Activated CD4-positive, alpha-beta T cell treated with anti-CD3 and anti-CD28 coated beads, Interleukin-2, amount 50 U/mL, for 16 hours (primary cell): ENCODE data around the gene PLCB4.

Experiments
- DNase-seq: peaks from one replicate; pipeline ENCODE4 v3.0.0-alpha.2; 2020

The PLCB4 gene

DNA sequence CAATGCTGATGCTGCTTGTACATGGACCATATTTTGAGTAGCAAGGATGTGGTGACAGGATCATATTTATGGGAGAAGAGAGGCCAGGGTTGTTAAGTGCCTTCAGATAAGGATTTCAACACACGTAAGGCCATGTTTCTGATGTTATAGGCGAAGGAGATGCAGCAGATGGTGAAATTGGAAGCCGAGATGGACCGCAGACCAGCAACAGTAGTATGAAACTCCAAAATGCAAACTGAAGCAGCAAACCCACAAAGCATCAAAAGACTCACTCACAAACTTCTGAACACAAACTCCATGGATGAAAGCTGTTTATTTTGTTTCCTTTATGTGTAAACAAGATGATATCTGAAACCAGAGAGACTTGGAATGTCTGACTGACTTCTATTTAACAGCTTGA, 409.9 kb downstream of the PLCB4 start:
- DNase-seq = no peak

DNA sequence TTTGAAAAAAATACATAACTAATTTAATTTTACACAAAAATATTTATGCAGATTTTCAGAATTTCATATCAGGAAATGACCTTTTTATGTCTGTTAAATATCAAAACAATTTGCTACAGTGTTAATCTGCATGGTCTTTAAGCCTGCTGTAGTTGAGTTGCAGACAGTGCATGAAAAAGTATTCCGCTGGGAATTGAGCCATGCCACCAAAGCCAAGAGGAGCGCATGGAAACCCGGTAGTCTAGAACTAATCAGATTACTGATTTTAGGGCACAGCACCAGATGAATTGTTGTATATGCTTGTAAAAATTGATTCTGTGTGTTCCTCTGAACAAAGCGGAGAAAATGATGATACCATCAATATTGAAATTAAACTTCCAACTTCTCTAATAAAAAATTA, 411.2 kb downstream of the PLCB4 start:
- DNase-seq = no peak

DNA sequence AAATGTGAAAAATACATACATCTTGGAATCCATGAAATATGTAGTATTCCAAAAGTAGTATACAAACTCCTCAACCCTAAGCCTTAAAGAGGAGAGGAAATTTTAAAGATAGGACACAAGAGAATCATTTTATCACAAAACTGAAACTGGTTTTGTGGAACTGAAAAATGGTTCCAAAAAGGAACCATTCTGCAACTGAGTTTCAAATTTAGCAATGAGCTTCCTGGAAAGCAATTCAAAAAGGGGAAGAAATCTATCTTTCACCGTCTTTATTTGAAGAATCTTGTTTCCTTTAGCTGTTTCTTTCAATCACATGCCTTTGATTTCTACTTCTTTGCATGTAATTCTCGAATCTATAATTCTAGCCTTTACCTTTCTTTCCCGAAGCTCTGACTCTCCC, 413.3 kb downstream of the PLCB4 start:
- DNase-seq = no peak

DNA sequence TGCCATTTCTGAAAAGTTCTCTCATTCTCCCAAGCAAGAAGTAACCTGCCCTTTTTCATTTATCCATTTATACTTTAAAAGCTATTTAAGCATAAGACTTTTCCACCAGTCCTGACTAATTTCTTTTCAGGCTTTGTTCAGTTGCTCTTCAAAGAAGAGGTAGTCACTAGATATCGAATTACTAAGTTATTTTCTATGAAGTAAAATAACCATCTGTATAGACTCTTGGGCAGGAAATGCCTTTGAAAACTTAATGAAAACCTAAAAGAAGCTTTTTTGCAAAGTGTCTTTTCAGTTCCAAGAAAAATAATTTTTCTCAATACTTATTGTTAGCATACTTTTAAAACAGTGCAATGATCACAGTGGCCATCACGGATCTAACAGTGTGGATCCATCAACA, 414.2 kb downstream of the PLCB4 start:
- DNase-seq = no peak

DNA sequence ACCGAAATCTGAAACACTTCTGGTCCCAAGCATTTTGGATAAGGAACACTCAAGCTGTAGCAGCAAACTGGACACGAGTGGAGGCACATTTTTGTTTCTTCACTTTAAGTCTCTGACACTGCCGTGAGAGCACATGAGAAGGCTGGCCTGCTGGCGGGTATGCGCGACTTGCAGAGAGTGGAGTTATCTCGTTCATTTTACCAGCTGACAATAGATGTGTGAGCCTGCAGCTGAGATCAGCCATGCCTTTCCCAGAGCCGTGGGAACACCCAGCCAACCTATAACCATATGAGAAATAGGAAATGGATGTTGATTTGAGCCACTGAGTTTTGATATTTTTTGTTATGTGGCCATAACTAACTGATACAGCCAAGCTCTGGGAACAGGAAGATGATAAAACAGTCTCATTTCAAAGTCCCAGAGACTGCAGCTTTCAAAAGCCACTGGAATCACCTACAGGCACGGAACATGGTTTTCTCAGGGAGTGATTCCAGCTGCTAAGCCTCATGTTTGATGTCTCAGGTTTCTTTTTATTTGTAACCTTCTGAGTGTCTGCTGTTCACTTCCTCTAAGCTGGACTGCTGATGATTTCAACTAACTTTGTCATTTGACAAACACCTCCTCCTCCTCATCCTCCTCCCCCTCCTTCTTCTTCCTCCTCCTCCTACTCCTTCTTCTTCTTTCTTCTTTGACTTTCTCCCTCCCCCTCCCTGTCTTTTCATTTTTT, 416.9 kb downstream of the PLCB4 start:
- DNase-seq = no peak

DNA sequence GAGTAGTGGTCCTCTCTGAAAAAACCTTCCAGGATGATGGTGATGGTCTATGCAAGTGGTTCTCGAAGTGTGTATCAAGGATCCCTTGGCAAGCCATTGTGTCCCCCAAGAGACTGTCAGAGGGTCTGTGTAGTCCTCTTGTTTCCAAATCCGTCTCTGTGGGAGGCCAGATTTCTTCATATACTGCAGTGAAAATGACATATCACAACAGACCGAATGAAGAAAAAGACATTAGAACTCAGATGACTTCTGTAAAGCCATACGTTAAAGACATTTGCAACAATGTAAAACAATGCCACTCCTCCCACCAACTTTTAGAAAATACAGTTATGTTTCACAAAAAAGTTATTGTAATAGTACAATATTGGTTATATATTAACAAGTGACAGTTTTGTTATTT, 418.3 kb downstream of the PLCB4 start:
- no peak for DNase-seq

DNA sequence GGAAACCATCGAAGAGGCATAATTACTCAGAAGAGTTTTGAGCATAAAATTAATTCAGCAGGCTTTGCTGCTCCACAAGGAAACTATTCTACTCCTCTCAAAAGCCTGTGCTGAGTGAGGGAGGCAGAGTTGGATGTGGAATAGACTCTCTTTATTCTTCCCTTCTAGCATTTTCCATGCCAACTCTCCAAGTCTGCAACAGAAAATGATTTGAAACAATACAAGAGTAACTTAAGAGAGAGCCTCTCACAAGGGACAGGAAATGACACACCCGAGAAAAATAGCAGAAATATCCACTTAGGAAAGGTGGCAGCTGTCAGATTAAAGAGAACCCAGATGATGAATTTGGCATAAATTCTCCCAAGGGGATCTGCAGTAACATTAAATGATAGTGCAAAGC, 419.2 kb downstream of the PLCB4 start:
- DNase-seq = no peak

DNA sequence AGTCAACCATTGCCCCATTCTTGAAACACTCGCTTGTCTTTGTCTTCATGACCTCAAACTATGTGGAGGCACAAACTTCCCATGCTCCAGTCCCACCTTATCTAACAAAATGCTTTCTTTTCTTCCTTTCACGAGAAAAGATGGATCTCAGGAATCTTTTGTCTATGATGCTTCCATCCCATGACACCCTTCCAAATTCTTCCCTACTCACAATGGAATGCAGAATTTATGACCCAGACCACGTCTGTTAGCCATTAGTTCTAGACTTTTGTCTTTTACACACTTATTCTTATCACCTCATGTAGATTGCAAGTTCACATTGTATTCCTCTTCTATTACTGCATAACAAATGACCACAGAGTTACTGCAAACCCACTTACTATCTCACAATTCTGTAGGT, 421.3 kb downstream of the PLCB4 start:
- no peak for DNase-seq

DNA sequence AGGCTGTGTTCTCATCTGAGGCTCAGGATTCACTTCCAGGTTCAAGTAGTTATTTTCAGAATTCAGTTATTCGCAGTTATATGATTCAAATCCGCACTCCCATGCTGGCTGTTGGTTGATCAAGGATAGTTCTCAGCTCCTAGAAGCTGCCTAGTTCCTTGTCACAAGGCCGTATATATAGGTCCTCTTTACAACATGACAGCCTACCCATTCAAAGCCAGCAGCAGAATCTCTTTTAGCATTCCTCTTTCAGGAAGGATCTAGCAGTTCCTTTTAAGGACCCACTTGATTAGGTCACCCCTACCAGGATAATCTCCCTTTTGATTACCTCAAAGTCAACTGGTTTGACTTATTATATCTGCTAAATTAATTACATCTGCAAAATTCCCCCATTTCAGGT, 421.7 kb downstream of the PLCB4 start:
- DNase-seq = no peak

DNA sequence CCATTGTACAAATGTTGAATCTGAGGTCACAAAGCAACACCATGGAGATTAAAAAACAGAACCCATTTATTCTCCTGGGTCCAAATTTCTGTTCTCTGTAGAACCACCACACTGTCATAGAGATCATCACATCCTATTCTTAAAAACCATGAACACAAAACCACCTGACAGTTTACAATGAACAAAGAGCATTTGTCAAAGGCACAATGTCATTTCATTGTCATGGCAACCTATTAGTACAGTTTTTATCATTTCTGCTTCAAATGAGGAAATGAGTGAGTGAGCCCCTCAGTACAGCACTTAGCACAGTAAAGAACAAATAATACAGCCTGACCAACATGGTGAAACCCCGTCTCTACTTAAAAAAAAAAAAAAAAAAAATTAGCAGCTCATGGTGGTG, 422.4 kb downstream of the PLCB4 start:
- no peak for DNase-seq

DNA sequence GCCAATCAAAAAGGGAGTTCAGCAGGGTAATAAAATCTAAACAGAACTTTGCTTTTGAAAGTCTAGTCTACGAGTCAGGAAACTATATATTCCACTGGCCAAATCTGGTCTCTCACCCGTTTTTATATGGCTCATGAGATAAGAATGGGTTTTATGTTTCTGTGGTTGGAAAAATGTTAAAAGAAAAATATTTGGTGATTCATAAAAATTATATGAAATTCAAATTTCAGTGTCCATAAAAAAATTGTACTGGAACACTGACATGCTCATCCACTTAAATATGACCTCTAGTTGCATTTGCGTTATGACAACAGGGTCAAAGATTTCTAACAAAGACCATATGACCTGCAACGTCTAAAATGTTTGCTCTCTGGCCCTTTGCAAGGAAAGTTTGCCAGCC, 423.2 kb downstream of the PLCB4 start:
- no peak for DNase-seq

DNA sequence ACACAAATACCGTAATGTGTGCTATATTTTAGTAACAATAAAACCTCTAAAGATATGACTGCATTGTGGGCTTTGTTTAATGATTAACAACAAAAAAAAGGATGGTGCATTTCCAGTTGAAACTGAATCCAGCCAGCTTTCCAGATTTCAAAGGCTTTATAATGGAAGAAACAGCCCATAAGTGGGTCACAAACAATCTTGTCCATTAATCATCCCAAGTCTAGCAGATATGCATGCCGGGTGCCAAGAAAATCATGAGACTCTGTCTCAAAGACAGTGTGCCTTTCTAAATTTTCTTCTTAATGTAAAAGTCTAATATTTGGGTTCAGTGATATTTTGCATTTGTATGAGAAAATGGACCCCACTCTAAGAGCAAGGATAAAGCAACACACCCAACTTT, 424.9 kb downstream of the PLCB4 start:
- no peak for DNase-seq

DNA sequence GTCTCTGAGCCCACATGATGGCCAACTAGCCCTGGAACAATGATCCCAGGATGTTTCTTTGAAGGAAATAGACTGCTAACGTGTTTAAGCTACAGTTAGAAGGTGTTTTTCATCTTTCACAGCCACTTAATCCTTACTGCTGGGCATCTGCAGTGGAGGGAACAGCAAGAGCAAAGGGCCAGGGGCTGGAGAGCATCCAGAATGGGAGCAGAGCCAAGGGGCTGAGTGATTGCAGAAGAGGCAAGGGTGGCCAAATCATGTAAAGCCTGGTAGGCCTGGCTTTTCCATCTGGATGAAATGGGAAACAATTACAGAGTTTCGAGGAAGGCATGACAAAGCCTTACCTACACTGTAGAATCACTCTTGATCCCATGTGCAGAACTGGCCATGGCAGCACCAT, 426.8 kb downstream of the PLCB4 start:
- DNase-seq = no peak

DNA sequence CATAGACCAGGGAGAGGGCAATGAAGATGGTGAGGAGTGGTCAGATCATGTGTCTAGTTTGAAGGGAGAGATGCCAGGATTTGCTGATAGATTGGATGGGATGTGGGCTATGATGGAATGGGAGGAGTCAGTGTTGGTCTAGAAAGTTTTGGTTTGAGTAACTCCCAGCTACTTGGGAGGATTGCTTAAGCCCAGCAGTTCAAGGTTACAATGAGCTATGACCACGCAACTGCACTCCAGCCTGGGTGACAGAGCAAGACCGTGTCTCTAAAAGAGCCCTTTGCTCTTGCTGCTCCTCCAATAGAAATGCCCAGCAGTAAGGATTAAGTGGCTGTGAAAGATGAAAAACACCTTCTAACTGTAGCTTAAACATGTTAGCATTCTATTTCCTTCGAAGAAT, 427.3 kb downstream of the PLCB4 start:
- DNase-seq = no peak

DNA sequence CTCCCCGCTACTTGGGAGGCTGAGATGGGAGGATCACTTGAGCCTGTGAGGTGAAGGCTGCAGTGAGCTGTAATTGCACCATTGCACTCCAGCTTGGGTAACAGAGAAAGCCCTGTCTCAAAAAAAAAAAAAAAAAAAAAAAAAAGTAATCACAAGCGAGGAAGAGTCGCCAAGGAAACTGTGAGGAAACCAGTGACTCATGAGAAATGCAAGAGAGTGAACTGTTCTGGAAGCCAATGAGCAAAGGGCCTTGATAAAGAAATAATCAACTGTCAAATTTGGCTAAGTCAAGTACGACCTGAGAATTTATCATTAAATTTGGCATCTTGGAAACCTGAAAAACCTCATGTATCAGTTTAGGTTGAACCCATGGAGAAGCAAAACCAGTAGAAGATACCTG, 429.4 kb downstream of the PLCB4 start:
- DNase-seq = no peak

DNA sequence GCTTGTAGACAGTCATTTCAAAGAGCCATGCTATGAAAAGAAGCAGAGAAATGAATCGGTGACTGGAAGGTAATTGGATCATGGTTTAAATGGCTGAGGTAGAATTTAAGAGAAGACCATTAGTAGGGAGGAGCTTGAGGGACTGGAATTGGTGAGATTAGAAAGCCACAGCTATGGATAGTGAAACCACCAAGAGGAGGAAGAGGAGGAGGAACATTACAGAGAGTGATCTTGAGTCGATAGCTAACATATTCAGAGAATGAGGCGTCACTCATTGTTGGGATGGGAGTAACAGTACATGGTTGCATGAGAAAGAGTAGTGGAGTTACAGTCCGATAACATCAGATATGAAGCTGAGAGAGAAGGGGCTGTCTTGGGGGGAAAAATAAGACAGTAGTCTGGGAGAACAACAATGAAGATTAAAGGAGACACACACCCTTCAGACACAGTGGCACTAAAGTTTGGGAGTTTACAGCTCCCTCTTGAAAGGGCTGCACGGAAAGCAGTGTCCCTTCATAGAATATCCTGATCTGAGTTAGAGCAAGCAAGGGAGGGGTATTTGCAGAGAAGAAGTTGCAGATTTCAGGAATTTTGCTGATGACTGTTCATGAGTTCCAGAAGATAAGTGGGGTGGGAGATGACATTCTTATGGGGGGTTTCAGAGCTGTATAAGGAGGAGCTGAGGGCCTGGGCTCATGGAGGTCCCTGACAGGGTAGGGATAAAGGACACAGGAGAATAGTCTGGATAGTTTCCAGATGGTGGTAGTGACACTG, 430.4 kb downstream of the PLCB4 start:
- DNase-seq = no peak

DNA sequence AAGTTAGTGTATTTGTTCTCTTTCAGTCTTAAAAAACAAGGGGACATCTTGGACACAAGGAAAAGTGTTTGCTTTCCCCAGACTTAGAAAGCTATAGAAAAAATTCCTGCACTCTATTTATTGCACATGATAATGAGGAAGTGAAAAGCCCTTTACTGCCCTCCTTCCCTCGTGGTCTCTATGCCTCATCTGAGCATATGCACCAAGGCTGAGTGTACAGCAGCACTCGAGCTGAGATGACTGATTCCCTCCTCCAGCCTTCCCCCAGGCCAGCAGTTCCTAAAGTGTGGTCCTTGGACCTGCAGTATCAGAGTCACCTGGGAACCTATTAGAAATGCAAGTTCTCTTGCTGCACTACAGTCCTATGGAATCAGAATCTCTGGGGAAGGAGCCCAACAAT, 431.2 kb downstream of the PLCB4 start:
- DNase-seq = no peak

DNA sequence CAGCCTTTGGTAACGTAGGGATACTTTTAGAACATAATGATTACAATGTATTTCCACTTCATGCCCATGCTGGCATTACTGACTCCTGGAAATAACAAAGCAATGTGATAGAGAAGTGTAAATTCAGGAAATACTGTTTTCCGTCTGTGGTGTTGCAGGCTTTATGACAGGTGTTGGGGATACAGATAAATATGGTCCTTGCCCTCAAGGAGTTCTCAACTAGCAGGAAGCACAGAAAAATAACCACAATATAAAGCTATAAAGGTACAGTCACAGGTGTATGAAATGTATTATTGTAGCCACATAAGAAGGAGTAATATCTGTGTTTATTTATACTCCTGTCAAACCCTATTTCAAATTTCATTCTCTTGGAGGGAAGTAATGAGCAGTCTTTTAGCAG, 432.6 kb downstream of the PLCB4 start:
- no peak for DNase-seq

DNA sequence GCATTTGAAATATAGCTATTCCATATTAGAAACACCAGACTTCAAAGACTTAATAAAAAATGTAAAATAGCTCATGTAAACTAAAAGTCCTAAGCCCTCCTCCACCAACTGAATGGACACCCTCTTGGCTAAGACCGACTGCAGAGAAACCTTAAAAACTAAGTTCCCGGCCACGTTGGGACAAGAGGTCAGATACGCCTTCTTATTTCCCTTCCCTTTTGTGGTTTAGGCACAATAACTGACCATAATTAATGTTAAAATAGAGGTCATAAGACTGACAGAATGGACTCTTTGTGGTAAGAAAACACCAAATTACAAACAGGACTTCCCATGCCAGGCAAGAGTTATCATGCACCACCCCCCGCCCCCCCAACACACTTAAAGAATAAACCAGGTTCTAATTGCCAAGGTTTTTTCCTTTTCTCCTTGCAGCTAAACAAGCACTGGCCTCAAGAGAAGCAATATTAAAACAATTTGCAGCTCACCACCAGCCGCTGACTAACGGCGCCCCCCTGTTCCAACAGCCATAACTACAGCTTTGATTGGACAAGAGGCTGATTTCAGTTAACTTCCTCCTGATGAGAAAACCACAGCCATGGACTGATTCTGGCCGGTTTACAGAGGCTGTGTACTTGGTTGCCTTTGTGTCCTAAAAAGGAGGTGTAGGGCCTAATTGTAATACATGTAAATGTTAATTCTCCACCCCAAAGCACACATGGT, 434.8 kb downstream of the PLCB4 start:
- DNase-seq = no peak

DNA sequence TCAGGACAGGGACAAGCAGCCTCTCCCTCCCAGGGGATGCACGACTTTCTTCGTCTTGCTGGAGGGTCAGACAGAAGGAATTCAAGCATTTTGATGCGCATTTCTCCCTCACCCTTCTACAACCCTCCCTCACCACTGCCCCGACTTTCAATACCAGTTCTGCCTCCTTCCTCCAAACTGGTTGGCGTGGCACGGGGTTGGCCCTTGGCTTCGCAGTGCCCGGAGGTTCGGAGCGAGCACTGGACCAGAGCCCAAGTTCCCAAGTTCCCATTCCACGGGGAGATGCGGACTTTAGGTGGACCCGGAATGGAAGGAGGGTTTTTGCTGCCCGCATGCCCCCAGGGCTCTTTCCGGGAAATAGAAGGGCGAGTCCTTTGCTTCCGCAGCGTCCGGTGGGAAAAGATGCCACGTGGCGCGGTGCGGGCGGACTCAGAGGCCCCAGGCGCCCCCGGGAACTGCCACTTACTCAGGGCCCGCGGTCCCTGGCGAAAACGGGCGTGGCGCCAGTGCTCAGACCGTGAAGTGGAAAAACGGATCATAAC, 437.5 kb downstream of the PLCB4 start:
- no peak for DNase-seq

DNA sequence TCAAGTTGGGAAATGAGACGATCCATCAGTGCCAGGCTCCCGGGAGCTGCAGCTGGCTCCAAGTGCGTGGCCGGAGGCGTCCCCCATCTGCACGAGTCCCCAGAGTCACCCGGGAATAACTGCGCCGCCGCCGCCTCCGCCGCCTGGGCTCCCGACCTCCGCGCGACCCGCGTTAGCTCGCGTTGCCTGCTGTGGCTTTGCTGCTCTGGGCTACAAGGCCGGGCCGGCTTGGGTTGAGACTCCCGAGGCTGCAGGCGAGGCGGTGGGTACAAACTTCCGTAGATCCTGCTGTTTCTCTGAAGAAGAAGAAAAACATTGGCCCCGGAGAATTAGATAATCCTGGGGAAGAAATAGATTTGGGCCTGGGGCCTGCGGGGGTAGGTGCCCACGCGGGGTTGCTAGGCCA, 438.1 kb downstream of the PLCB4 start:
- no peak for DNase-seq

DNA sequence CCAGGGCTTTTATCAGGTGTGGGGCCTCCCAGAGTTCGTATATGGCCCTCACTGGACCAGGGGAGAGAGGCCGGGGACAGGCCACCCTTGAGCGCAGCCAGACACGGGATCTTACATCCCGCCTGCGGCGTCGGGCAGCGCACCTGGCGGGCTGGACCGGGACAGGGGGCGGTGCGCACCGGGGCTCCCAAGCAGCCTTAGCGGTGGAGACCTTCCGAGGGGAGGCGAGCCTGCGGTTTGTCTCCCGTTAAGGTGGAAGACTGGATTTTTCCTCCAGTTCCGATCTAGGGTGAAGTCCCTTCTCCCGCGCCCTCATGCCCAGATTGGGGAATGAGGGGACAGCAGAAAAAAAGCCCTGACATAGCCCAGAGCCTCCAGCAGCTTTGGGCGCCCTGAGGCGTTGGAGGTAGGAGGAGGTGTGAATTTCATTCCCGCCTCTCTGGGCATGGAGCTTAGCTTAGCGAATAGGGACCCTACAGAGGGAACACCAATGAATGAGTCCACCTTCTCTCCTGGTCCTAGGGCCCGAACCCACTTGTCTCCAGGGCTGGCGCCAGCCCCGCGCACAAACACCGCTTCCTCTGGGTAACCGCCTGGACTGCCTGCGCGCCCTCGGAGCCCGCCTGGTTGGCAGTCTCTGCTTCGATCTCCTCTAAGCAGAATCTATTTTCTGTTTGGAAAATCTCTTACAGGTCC, 438.8 kb downstream of the PLCB4 start:
- DNase-seq = no peak

DNA sequence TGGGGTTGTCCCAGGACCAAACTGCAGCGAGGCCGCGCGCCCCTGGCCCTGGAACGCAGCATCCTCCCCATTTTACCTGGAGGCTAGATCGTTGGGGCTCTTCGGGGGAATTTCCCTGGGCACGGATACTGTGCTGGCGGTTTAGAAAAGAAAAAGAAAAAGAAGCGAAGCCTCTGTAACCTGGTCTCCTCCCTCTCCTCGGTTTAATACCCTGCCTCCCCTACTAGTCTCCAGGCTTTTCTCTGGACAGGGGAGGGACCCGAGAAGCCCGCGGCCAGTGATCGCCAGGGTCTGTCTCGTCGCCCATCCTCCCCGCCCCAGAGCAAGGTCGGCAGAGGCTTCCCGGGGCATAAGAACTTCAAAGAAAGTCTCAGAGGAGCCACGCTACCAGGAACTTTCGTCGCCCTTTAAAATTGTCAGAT, 439.4 kb downstream of the PLCB4 start:
- no peak for DNase-seq
